ENCODE measurements around the gene SLFN14.

GRCh38 chr17:35609831-35610230, 49.2 kb upstream of the SLFN14 start:
- no peak for TF ChIP-seq EZH2phosphoT487 (IDR thresholded peaks at IDR 0.05; ENCODE audit: insufficient read depth, low read depth)
- TF ChIP-seq EZH2 (IDR thresholded peaks at IDR 0.05; ENCODE audit: insufficient read depth, poor library complexity, severe bottlenecking) = no peak
